Mononuclear cell (primary cell): ENCODE data around the gene EFNB2. TPM values are rescaled to one million over a fixed set of nuclear protein-coding genes. Genes with fewer than 3 reads are reported as not detected.

ENCODE experiments used
- H3K27me3 ChIP-seq: 2 replicates; pipeline ENCODE4 v1.6.0; 2011; ENCODE audit warnings: low read length, control low read depth; ENCODE audit not compliant: insufficient read depth
- H3K4me1 ChIP-seq: 2 replicates; pipeline ENCODE4 v1.5.1; 2011; ENCODE audit warnings: mild to moderate bottlenecking, low read length, control low read depth; ENCODE audit not compliant: insufficient read depth
- H3K4me3 ChIP-seq: 2 replicates; pipeline ENCODE4 v1.5.1; 2011; ENCODE audit warnings: mild to moderate bottlenecking, low read length, moderate library complexity
- H3K9me3 ChIP-seq: 2 replicates; pipeline ENCODE4 v1.5.1; 2011; ENCODE audit warnings: low read depth, mild to moderate bottlenecking, control low read depth, low read length
- total RNA-seq: library from RNA; depleted of rRNA; stranded (reverse); fragments of >200 nt; gene quantifications from one replicate; pipeline ENCODE4 v1.2.3, GENCODE V29; 2012

The EFNB2 gene
- total RNA-seq, 1 donor = 0.21 TPM

DNA sequence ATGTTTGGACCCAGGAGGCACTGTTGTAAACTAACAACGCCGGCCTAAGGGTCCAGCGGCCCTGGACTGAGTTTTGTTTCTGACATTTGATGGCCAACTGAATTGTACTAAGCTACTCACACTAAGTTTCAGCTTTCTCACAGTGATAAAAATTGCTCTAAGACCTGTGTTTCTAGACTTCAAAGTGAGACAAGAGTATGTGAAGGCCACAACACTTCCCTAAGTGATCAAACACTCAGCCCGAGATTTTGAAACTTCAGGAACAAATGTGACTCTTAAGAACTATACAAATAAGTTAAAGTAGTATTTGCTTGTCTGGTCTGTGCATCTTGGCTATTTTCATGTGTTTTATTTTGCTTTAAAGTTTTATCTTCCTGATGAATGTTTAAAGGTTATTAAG lies 30.2 kb downstream of the EFNB2 start:
- Histone ChIP-seq H3K4me1 (no peaks in the 10 kb centered on the region), H3K27me3 (peaks cover 6% of the 10 kb centered on the region), H3K9me3 (no peaks in the 10 kb centered on the region), H3K4me3 (no peak overlapping the region)

DNA sequence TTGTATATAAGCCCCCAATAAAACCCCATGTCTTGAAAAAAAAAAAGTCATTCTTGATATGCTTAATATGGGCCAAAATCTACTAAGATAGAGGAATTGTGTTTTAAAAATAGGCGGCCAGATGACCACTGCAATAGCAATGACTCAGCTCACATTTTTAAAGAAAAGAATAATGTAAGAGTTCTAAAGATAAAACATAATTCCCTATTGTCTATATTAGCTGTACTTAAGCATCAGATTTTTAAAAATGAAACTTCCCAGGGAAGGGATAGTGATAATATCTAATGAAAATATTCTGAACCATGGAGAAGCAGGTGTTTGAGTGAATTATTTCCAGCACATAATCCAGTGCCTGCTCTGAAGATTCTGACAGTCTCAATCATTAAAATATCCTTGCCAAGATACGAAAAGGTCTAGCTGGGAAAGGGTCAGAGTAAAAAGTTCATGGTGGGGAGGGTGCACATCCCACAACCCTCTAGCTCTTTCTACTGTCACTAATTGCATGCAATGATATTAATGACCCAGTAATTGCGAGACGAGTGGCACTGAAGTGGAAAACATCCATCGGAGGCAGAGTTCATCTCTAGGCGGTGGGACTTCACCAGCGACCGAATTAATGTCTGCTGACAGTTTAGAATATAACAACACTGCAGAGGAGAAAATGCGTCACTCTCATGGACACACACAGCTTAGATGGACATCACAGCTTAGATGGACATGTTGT lies 31.6 kb downstream of the EFNB2 start:
- no peaks in the 10 kb centered on the region for H3K9me3 ChIP-seq
- no peak overlapping the region for H3K4me3 ChIP-seq
- peaks cover 8% of the 10 kb centered on the region for H3K27me3 ChIP-seq
- H3K4me1 ChIP-seq = no peaks in the 10 kb centered on the region

DNA sequence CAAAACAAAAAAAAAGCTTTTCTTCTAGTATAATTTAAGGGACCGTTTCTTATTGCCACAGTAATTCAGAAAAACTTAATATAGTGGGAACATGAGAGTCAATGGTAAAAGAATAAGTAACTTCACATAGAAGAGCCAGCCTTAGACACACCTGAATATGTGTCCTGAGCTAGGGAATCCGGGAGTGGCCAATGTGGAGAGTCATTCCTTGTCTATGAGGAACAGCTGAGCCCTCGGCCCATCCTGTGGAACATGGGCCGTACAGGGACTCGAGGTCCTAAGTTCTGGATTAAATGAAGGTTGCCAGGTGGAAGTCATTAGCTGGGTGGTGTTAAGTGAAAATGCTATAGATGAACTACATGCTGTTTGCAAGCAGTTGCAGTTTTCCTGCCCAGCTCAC lies 32.2 kb downstream of the EFNB2 start:
- Histone ChIP-seq H3K9me3 (no peaks in the 10 kb centered on the region), H3K27me3 (peaks cover 10% of the 10 kb centered on the region), H3K4me3 (no peak overlapping the region), H3K4me1 (no peaks in the 10 kb centered on the region)

DNA sequence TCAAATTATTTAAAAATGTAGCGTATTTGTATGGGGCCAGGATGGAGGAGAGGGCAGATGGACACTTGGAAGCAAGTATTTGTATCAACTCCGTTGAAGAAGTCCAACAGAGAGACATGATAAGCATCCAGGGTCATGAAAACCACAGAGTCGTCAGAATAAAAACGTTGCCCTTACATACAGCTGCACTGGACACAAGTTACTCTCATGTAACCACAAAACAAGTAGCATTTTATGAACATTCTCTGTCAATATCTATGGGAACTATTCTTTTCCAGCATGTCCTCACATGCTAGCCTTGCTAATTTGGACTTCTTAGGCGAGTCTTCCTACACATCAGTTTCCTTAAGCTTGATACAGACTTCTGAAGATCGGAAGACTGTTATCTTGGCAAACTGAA lies 35.0 kb downstream of the EFNB2 start:
- Histone ChIP-seq H3K27me3 (peaks cover 21% of the 10 kb centered on the region), H3K9me3 (no peaks in the 10 kb centered on the region), H3K4me3 (no peak overlapping the region), H3K4me1 (no peaks in the 10 kb centered on the region)

DNA sequence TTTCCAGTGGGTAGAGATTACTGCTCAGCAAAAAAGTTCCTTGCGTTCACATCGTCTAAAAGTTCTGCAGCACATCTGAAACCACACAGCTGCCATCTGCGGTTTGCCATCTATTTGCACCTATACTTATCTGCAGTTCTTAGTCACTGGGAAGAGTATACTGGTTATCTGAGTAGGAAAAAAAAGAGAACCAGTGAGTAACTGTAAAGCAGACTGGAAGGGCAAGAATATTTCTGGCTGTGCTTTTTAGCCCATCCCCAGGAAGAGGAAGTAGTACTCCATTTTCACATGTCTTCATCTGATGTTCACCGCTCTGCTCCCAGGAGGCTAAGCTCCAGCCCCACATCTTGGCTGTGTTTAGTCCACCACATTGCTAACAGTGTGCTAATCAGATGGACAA lies 35.6 kb downstream of the EFNB2 start:
- Histone ChIP-seq H3K27me3 (peaks cover 27% of the 10 kb centered on the region), H3K4me1 (no peaks in the 10 kb centered on the region), H3K4me3 (no peak overlapping the region), H3K9me3 (no peaks in the 10 kb centered on the region)

DNA sequence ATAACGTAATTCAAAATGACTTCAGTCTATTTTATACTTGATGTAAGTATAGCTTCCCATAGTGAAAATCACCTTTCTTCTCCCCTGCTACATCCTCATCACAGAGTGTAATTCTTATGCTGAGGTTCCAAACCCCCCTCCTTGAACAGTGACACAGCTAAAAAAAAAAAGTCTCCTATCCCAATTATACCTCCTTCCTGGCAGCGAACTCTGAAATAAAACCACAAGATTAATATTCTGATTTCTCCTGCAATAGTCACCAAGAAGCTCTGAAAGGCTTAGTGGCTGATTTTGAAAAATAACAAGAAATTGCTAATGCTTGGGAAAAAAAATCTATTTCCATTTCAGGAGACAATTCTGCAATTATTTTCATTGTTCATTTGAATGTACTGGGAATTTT lies 36.3 kb downstream of the EFNB2 start:
- no peaks in the 10 kb centered on the region for H3K9me3 ChIP-seq
- H3K27me3 ChIP-seq = peaks cover 32% of the 10 kb centered on the region
- no peak overlapping the region for H3K4me3 ChIP-seq
- H3K4me1 ChIP-seq = no peaks in the 10 kb centered on the region

DNA sequence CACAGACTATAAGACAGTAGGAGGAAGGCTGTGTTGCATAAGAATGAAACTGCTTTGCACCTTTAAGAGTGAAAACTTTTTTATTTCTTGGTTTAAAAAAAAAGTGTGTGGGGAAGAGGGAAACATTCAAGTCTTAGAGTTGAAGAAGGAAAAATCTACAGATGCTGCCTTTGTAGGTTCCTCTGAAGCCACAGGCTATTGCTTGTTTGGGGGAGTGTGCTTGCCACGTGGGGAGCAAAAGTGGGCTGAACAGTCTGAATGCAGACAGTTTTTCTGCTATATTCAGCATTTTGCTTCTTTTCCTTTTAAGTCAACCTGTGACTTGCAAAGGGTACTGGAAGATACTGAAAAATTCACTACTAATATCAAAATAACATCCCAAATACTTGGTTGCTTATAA lies 36.9 kb downstream of the EFNB2 start:
- H3K27me3 ChIP-seq = peaks cover 38% of the 10 kb centered on the region
- no peak overlapping the region for H3K4me3 ChIP-seq
- no peaks in the 10 kb centered on the region for H3K9me3 ChIP-seq
- H3K4me1 ChIP-seq = peaks cover 5% of the 10 kb centered on the region

DNA sequence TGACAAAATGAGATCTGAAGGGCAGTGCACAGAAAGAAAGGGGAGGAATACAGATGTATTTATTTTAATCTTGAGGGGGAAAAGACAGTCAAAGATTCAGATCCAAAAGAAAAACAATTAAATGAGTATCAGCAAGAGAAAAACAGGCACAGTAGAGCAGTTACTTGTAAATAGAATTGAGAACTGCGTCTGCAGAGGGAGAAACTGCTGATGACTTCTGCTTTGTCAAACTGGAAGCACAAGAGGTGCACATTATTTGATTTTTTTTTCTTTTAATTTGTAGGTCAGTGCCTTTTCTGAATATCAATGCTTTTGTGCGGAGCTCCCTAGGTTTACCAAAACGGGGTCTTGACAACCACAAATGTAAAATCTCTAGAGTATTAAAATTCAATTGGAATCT lies 37.3 kb downstream of the EFNB2 start:
- Histone ChIP-seq H3K9me3 (no peaks in the 10 kb centered on the region), H3K4me3 (no peak overlapping the region), H3K4me1 (peaks cover 9% of the 10 kb centered on the region), H3K27me3 (peaks cover 42% of the 10 kb centered on the region)

DNA sequence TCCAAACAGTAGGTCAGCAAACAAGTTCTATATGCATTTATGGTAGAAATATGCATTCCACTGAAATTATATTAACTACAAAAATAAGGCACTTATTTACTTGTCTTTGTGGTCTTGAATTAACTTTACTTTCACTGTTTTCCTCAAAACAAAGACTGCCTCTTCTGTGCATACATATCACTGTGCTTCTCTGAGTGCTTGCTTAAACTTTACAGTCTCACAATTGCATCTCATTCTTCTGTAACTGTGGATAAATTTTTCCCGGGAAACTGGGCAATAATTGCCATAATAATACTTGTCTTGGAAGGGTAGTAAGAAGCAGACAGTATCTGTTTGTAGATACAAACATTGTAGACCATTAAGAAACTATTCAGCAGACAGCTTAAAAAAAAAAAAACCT lies 38.4 kb downstream of the EFNB2 start:
- H3K27me3 ChIP-seq = peaks cover 52% of the 10 kb centered on the region
- H3K4me3 ChIP-seq = no peak overlapping the region
- H3K9me3 ChIP-seq = no peaks in the 10 kb centered on the region

DNA sequence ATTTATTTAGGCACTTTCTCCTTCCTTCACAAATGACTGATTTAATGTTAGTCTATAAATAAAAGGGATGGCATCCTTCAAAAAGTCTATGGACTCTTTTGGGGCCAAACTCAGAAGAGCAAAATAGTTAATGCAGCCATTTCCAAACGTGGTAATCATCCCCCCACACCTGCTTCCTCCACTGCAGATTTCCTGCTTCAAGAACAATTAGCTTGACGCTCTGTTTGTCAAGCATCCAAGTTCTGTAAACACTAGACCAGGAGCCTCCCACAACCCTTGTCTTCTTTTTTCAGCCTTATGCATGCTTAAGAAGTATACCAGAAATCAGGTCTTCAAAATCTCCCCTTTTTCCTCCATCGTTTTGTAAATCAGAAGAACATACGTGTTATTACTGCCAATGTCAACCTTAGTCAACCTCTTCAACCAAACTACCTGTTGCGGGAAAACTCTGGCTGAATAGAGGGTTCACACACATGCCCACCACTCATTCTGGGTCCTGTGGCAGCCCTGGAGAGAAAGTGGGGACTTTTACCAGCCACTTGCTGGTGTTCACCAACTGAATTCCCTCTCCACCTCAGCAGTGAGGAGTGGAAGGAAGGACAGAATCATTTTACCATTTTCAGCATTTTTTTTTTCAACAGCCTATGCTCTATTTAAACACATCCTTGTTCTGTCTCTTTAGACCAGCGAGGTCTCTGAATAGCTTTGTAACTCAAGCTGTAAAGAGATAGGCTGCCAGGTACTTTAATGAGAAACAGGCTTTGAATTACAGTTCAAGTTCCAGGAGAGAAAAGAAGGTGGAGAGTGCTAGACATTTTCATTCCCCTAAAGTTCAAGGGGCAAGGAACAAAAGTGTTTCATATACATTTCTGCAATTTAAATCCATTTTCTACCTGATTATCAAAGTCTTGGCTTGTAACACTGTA lies 39.1 kb downstream of the EFNB2 start:
- H3K4me1 ChIP-seq = peaks cover 13% of the 10 kb centered on the region
- no peak overlapping the region for H3K4me3 ChIP-seq
- no peaks in the 10 kb centered on the region for H3K9me3 ChIP-seq
- H3K27me3 ChIP-seq = peaks cover 59% of the 10 kb centered on the region

More for the DNA sequence above, 38.4 kb downstream of the EFNB2 start:
- peaks cover 13% of the 10 kb centered on the region for H3K4me1 ChIP-seq

DNA sequence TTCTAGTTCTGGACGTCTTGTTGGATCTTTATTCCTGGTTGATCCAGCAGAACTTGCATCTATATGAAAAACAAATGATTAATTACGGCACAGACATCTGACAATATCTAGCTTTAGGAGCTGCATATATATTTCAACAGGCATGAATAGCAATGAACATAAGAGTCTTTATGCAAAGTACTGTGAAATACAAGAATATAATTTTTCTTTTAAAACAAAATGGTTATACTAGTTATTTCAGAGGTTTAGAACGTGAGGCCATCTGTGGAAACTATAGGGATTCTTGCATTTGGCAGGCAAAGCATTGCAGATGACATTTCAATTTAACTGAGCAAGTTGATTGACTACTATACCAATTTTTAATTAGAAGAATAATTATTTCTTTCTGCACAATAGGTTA lies 40.5 kb downstream of the EFNB2 start:
- peaks cover 17% of the 10 kb centered on the region for H3K4me1 ChIP-seq
- H3K4me3 ChIP-seq = no peak overlapping the region
- H3K27me3 ChIP-seq = peaks cover 70% of the 10 kb centered on the region
- H3K9me3 ChIP-seq = no peaks in the 10 kb centered on the region

DNA sequence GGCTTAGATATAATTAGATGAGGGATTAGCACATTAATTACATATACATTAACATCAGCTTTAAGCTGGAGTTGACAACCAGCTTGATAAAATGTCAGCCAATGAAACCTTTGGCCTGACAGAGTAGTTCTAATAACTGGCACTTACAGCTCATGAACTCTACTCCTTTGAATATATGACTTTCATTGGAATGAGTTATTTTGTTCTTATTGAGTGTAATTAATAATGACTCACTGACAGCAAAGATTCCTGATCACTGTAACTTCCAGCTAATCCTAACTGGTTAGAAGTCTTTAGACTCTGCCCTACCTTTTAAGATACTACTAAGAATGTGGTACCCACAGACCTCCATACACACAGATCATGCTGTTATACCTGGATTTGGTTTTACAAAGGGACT lies 41.0 kb downstream of the EFNB2 start:
- peaks cover 72% of the 10 kb centered on the region for H3K27me3 ChIP-seq
- H3K9me3 ChIP-seq = no peaks in the 10 kb centered on the region
- peaks cover 17% of the 10 kb centered on the region for H3K4me1 ChIP-seq
- H3K4me3 ChIP-seq = no peak overlapping the region

DNA sequence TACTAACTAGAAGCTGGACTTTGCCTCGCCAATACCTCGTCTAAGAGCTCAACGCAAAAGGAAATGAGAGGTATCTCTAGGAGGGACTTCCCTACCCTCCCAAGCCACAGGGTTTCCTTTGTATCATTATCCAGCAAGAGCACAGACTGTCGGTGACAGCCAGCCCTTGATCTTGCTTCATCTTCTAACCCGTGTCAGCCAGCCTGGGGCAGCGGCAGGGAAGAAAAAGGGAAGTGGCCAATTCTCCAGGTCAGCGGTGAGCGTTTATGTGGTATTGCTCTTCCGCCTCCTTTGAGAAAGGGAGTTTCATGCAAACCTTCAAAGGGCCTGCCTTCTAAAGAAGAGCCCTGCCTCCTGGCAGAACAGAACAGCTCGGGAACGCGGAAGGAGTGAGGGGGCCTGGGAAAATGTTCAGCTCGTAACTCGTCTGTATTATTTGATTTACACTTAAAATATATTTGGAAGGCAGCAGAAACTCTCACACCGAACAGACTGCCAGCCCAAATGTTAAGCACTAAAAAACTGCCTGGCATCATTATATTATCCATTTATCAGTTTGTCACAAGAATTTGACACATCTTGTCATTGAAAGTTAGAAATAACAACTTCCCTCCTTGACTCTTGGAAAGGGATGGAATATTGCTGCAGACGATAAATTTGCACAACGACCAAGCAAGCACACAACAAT lies 41.8 kb downstream of the EFNB2 start:
- H3K4me3 ChIP-seq = no peak overlapping the region
- no peaks in the 10 kb centered on the region for H3K9me3 ChIP-seq
- H3K27me3 ChIP-seq = peaks cover 73% of the 10 kb centered on the region
- H3K4me1 ChIP-seq = peaks cover 17% of the 10 kb centered on the region

DNA sequence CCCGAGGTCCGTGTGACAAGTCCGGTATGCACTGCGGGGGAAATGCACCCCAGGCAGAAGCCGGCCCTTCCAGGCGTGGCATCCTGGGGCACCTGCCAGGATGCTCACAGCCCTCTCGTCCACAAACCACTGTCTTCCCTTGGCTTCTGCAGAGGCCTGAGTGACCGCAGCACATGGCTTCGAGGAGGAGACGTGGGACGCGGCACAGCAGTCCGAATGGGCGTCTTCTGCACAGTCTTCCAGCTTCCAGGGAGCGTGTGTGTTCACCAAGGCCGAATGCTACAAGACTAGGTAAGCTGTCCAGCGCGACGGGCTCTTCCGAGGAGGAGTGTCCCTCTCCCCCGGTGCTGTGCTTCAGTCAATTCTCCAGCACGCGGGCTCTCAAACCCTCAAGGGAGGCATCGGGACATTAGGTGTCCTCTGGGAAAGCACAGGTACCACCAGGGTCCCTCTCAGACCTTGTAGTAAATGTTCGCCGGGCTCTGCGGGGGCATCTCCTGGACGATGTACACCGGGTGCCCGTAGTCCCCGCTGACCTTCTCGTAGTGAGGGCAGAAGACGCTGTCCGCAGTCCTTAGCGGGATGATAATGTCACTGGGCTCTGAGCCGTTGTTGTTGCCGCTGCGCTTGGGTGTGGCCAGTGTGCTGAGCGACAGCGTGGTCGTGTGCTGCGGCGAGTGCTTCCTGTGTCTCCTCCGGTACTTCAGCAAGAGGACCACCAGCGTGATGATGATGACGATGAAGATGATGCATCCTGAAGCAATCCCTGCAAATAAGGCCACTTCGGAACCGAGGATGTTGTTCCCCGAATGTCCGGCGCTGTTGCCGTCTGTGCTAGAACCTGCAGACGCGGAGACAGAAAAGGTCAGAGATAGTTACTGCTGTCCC lies 42.6 kb downstream of the EFNB2 start:
- H3K4me1 ChIP-seq = peaks cover 17% of the 10 kb centered on the region
- H3K9me3 ChIP-seq = no peaks in the 10 kb centered on the region
- peaks cover 78% of the 10 kb centered on the region for H3K27me3 ChIP-seq
- H3K4me3 ChIP-seq = no peak overlapping the region
